Activated effector memory CD4-positive, alpha-beta T cell treated with Interleukin-2 at 50 U/mL for 16 hours (primary cell): ENCODE results near the gene TOM1.
"Not testable (repeated sequence)": the region's sequence is repeated elsewhere in the genome, so short reads cannot be mapped to it uniquely, and the experiment has no call there.

Source experiments
- DNase-seq: peaks from one replicate; pipeline ENCODE4 v3.0.0-alpha.2; 2020

TOM1 gene

GRCh38 chr22:35348026-35348590 lies 48.4 kb downstream of the TOM1 start:
- DNase-seq = no peak

GRCh38 chr22:35348703-35349102 lies 49.0 kb downstream of the TOM1 start:
- DNase-seq = no peak

DNA sequence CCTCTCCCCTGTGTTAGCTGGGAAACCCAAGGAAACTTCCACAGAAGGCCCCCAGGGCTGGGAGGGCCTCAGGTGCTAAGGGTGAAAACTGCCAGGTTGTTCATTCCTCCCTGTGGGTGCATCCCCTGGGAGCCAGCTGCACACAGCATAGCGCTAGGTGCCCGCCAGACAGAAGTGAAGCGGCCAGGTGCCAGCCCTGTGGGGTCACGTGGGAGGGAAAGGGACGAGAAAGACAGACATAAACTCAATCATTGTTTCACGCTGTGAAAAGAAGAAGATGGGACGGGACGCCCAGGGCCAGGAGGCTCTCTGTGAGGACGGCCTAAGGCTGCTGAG lies 49.6 kb downstream of the TOM1 start:
- no peak for DNase-seq

DNA sequence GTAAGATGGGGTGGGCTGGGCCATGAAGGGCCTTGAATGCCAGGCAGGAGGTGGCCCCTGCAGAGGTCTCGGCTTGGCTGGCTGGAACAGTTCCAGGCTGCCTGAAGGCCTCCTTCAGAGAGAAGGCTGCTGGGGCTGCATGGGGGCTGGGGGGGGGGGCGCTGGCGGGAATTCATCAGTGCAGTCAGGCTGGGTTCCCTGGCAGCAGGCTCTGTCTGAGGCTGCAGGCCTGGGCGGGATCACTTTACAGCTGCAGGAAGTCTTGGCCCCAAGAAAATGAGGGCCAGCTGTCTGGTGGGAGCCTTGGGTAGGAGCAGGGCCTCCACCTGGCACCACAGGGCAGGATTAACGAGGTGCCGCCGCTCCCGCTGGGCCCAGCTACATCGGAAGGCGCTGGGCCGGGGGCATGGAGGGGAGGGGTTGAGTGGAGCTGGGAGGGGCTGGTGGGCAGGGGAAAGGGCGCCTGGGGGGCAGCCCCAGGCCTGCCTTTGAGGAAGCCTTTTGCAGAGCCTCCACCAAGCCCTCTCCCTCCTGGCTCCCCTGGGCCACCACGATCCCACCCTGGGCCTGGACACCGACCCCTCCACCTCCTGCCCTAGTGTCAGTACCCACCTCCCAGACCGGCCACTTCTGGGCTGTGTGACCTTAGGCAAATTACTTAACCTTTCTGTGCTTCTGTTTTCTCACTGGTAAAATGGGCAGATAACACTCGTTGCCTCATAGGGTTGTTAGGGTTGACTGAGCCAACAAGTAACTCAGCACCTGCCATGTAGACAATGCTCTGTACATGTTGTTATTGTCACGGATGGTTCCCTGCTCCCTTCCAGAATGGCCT lies 50.2 kb downstream of the TOM1 start:
- DNase-seq = no peak

- DNase-seq = peak; percentile 77
Measured at GRCh38 chr22:35350539-35351503, 51.1 kb downstream of the TOM1 start.

GRCh38 chr22:35352214-35353111 lies 52.8 kb downstream of the TOM1 start:
- peak; percentile 18 for DNase-seq

DNA sequence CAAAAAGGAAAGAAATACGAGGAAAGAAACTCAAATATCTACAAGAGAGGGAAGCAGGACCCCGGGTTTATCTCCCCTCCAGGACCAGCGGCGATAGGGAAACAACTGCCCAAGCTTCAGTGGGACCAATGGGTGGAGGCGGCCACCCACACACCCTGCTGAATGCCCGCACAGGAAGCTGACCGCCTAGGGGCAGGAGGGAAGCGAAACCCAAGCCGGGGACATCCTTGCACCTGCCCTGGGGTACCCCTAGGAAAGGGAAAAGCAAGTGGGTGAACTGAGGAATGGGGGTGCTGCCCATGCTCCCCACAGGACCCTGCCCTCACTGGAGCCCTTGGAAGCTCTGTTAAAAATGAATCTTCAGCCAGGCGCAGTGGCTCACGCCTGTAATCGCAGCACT lies 53.6 kb downstream of the TOM1 start:
- DNase-seq = no peak

DNA sequence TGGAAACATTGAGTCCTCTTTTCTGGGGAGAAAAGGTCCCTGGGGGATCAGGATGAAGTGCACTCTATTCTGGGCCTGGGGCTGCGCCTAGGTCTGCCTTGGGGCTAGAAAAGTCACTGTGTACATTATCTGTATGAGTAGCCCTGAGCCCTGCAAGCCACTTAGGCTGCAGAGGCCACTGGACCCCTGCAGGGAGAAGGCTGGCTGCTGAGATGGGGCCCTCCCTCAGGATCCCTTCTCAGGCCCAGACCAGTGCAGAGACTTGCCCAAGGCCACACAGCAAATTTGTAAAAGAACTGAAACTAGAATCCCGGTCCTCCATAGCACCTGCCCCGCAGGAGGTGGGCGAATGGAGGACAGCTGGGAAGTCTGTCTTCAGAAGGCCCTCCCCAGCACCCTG lies 54.4 kb downstream of the TOM1 start:
- no peak for DNase-seq

DNA sequence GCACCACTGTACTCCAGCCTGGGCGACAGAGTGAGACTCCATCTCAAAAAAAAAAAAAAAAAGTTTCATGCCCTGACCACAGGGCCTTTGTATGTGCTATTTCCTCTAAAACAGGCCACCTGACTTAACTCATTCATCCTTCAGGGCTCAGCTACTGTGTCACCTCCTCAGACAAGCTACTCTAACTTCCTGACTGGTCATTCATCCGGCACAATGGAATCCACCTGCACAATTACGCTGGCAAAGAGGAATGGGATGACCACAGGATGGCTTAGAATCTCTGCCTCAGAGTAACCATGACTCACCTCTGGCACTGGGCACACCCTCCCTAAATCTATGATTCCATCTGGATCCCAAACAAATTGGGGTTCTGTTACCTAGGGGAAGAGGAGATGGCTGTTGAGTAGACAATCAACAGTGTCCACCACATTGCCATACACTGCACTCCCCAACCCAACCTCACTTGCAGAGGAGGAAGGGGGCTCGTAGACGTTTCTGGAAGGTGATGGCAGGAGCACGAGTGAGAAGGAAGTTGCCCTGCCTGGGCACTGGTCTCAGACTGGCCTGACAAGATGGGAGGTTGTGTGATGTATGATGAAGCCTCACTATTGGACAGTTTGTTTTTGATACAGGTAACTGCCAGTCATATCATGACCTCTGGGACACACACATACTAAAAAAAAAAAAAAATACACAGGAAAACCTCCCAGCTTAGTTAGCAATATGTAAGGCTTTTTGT lies 58.4 kb downstream of the TOM1 start:
- DNase-seq = no peak

- DNase-seq = no peak
Measured at GRCh38 chr22:35359380-35360065, 59.8 kb downstream of the TOM1 start.

DNA sequence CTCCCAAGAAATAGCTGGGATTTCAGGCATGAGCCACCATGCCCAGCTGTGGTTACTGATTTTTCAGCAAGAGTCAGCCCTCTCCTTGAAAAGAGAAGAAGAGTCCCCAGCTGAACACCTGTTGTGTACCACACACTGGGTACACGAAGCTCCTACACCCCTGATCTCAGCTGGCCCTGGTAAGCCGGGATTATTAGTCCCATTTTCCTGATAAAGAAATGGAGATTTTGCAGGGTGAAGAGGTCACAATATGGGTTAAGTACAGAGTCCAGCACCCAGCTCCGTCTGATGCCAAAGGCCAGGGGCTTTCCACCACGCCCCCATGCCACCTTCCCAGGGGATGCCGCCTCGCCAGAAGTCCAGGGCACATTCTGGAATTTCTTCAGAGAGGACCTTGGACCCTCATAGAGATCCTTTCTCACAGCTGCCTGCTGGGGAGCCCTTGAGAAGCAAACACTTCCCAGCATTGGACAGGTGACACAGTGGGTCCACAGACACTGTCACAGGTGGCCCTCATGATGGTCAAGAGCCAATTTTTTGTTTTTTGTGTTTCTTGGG lies 61.4 kb downstream of the TOM1 start:
- DNase-seq = no peak

- no peak for DNase-seq
Measured at GRCh38 chr22:35363566-35364086, 63.9 kb downstream of the TOM1 start.

DNA sequence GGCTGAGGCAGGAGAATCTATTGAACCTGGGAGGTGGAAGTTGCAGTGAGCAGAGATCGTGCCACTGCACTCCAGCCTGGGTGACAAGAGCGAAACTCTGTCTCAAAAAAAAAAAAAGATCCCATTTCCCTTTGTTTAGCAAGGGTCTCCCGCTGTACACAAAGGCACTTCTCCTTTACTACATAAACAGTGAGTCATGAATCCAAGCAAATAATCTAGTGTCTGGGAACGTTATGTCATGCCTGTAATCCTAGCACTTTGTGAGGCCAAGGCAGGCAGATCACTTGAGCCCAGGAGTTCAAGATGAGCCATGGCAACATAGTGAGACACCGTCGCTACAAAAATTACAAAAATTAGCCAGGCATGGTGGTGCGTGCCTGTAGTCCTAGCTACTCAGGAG lies 64.5 kb downstream of the TOM1 start:
- not testable (repeated sequence) for DNase-seq

DNA sequence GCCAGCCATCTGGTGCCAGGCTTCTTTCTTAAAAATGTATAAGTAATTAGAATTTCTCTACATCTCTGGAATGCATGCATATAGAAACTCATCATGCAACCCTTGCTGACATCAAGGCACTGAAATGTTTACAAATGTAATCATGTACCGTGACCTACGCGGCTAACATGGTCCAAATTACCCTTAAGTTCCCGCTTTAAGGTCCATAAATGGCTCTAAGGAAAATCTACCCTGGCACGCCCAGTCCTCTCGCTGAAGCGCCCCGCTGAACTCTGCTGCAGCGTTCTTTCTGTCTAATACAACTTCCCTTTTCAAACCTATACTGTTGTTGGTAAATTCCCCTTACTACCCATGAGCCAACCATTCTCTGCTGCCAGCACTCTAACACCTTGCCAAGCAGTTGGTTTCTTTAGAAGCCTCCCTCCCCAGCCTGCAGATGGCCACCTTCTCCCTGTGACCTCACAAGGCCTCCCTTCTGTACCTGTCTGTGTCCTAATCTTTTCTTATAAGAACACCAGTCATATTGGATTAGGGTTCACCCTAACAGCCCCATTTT lies 67.7 kb downstream of the TOM1 start:
- DNase-seq = no peak

GRCh38 chr22:35368386-35368785 lies 68.7 kb downstream of the TOM1 start:
- no peak for DNase-seq

DNA sequence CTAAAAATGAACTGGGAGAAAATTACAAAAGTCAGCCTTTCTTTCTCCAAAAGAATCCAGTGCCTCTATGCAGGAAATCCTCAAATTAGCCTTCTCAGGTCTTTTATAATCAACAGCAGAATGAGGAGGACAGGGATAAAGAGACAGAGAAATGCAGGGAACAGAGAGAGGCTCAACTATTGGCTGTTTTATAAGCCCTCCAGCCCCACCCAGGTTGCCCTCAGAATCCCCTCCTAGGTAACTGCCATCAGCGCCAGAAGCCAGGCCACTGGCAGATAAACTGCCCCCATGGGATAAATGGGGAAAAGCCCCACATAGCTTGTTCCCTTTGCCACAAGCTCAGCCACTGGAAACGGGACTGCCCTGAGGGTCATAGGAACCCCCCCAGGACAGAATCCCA lies 70.3 kb downstream of the TOM1 start:
- DNase-seq = no peak

DNA sequence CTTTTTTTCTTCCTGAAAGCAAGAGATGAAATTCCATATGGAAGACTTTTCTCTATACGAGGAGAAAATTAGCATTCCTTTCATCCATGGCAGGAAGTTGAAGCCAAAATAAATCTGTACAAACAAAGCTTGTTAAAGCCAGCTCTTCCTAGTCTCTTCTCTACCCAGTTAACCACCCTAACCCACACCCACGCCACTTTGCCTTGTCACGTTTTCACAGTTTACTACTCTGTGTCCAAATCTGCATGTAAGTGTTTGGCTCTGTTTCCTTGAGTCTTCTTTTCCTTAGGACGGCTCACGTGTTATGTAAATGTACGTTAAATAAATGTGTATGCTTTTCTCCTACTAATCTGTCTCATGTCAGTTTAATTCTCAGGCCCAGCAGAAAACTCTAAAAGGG lies 74.1 kb downstream of the TOM1 start:
- no peak for DNase-seq

DNA sequence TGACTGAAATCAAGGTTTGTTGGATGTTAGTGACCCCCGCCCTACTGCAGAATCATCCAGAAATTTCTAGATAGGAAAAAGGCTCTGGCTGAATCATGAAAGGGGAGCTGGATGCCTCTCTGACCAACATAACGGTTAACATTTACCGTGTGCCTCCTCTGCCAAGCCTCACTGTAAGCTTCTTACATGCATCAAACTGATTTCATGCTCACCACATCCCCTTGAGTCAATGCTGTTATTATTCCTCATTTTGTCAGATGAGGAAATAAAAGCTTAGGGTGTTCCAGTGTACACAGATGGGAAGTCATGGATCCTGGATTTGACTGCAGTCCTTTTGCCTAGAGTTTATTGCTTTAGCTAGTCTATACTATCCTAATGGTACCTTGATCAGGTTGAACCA lies 75.3 kb downstream of the TOM1 start:
- no peak for DNase-seq

GRCh38 chr22:35375526-35375925 lies 75.8 kb downstream of the TOM1 start:
- DNase-seq = no peak

- no peak for DNase-seq
Measured at GRCh38 chr22:35376728-35377472, 77.2 kb downstream of the TOM1 start.
